ENCODE measurements around the gene PFKP.

The PFKP gene

DNA sequence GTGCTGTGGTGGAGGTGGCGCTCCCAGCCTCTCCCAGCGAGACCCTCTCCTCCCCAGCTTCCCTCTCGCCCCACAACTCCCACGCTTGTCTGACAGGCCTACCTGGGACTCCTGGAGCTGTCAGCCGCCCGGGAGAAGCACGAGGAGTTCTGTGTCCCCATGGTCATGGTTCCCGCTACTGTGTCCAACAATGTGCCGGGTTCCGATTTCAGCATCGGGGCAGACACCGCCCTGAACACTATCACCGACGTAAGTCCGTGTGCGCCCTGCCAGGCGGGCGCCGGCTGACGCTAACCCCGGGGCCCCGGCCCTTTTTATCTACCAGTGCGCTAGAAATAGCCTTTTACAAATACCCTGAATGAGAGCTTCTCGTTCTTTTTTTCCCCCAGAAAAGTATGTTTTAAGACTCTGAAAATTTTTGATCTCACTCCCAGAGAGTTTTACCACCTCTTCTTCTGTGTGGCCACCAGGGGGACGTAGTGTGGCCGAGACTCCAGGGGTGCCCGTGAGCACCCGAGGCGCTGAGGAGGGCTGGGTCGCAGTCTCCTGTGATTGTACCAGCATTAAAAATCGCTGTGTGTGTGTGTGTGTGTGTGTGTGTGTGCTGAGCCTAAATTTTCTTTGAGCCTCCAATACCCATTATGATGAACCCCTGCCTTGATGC is 52.6 kb downstream of the PFKP start:
- no peak for DNase-seq

DNA sequence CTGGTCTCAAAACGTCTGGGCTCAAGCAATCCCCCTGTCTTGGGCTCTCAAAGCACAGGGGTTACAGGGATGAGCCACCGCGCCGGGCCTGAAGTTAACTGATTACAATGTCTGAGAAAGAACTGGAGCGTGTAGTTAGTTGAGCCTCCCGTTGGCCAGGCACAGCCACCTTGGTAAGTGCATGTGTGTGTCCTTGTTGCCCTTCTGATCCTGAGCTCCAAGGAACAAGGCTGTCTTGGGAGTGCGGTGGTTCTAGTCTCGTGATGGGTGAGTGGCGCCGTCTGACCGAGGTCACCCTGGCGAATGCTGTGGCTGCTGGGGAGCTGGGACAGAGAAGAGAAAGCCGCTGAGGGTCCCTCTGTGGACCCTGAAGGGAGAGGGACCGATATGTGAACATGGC is 54.7 kb downstream of the PFKP start:
- no peak for DNase-seq

DNA sequence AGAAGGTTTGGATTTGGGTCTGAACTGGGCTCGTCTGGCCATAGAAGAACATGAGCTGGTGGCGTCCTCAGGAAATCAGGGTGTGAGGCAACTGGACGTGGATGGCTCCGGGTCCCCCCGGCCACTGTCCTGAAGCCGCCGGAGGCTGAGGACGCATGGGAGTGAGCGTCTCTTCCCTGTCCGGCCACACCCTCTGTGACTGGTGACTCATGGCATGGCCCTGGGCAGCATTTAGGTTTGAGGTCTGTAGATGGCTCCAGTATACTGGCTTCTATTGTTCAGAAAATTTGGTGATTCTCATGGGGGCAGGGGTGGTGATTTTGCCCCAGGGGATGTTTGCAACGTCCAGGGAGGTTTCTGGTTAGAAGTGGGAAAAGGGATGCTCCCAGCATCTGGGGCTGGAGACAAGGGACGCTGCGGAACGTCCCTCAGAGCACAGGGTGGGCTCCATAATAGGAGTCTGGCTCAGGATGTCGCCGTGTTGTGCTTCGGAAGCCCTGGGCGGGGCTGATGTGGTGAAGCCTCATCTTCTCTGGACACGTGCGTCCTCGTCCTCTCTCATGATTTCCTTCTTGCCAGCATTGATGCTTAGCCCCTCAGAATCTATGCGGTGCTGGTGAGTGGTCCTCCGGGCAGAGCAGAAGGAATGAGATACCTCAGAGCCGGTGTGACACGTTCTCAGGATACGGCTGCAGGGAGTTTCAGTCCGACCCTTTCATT is 55.3 kb downstream of the PFKP start:
- DNase-seq = no peak

DNA sequence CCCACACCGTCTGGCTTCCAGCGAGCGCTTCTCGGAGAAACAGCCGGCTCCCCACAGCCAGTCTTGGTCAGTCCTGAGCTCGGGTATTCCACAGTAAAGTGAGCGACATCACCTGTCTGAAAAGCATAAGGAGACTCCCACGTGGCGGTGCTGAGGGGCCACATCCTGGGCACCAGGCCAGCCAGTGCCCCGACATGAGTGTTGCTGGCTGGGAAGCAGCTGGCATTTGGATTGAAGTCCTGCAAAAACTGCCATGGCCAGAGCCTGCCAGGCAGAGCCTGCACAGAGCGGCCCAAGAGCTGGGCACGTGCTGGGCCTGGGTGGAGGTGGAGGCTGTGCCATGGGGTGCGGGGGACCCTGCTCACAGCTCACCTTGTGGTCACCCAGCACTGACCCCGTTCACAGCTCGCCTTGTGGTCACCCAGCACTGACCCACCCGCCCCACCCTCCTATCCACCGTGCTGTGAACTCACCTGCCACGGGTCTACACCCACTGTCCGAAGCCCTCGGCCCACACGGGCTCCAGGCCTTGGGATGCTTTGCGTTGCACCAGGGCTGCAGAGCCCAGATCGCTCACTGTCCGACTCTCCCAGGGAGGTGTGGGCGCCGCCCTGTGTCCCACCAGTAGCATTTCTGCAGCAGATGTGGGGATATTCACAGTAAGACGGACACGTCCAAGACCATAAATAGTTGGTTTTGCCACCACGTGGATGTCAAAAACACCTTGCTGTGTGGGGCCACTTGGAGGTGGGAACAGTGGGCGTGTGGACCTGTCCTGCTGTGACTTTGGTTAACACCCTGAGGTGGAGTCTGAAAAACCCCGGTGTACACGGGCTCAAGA is 56.4 kb downstream of the PFKP start:
- DNase-seq = no peak

DNA sequence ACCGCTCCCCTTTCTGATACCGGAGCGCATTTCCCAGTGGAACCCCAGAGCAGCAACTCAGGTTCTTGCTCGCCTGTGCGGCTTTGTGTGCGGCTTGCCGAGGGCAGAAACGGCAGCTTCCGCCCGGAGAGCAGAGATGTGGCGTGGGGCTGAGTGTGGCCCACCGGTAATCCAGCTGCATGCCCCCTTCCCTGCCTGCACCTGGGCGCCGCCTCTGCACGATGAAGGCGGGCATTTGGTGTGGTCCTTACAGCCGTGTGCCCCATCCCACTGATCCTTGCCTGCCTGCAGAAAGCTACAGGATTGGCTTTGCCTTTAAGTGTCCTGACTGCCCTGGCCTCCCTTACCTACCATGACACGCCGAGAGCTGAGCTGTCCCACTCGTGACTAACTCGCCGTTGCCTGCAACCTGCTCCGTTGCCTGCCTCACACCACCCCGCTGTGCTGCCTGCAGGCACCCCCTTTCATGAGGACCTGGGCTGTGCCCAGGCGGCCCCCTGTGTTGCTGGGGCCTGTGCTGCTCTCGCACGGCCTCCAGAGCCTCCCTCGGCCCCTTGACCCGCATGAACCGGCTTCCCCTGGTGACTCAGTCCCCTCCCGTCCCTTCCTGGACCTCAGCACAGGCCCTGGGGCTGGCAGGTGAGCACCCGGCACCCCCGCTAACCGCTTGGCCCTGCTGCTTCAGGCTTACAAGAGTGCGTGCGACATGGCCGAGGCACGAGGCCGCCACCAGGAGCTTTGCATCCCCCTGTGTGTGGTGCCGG is 57.2 kb downstream of the PFKP start:
- DNase-seq = no peak

DNA sequence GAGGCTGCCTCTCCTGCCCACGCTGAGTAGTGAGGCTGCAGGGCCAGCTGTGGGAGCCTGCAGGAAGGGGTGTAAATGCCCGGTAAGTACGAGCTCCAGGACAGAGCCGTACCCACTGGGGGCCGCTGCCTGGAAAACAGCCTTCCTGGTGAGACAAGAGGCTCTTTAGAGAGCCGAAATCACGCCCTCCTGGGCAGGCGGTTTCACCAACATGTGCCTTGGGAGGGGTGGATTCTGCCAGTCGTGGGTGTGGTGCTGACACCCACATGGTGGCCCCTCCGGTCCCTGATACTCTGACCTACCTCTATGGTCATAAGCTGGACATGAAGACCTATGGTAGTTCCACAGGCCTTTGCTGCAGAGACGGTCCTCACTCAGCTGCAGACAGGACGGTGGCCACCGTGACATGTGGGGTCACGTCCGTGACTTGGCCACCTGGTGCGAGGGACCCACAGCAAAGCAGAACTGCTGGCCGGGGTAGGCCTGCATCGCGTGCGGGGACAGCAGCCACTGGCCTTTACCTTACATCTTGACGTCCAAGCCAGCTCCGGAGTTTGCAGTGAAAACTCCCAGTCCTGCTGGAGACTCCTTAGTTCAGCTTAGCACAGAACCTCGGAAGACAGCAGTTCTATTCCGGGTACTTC is 58.3 kb downstream of the PFKP start:
- no peak for DNase-seq

DNA sequence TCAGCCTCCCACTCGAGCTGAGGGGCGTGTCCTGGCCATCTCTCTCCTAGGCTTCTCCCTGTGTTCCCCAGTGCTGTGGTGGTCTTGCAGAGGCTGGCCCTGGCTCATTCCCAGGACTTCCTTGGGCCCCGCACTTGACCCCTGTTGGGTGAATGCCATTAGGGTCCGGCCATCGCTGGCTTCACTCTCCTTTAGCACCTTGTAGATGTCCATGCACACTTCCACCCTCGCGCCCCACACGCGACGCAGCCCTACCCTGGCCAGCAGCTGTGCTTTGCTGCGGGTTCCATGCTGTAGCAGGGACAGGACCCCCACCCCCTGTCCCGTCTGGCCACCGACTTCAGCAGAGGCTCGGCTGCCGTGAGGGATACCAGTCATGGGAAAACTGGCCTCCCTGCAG is 58.9 kb downstream of the PFKP start:
- DNase-seq = no peak

DNA sequence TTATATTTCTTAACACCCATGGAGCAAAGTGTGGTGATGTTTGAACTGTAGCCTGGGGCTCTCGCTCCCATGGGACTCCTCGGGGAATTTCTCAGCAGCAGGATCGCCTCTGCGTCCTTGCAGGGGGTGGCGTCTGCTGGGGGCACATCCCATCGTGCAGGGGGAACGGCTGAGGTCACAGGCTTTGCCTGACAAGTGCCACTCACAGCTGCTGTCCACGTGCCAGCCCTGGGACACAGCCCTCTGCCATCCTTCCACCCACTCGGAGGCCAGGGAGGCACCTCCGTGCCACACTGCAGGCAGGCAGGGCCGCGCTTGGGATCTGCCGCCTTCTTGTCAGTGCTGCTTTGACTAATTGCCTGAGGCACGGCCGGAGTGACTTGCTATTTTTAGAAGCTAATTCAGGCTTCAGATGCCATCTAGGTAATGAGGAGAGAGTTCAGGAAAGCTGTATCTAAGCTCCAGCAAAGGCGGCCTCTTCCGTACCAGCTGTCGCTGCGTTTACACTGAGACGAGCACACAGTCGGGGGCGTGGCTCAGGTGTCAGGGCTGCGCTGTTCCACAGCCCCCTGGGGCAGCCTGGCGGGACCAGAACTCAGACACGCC is 59.5 kb downstream of the PFKP start:
- no peak for DNase-seq

DNA sequence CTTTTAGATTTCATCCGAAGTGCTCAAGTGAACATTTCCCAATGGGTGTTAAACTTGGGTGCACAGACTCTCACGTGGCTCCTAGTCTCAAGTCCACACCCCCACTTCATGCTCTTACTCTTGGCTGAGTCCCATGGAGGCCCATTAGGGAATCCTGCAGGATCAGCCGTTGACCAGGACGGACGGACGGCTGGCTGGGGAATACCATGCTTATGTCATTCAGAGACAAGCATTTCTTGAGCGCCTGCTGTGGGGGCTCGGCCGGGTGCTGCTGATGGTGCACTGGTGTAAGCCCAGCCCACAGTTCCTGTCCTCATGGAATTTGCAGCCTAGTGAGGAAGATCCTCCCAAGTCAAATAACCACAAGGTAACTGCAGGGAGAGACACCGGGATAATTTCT is 60.6 kb downstream of the PFKP start:
- DNase-seq = no peak

DNA sequence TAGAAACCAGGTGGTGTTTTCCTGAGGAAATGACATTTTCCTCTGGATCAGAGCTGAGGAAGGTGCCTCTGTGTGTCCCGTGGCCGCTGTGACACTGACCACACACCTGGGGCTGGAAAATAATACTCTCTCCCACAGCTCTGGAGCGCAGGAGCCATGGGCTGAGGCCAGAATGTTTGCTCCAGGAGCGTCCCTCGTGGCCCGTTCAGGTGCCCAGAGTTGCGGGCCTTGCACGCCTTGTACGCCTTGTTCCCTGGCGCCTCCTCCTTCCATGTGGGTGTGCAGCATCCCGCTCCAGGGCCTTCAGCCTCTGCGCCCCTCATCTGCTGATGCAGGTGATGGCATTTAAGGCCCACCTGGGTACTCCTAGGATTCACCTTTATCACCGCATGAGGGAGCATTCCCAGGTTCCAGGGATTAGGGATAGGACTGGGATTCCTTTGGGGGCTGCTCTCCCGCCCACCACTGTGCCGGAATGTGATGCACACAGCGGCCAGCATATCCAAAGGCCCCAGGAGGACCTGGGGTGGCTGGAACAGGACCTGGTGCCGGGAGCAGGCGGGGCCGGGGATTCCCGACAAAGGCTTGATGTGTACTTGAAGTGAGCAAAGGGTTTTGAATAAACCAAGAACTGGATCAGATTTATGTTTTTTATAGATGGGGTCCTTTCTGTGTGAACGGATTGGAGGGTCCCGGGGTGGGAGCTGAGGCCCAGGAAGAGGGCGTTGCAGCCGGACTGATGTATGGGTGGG is 61.2 kb downstream of the PFKP start:
- DNase-seq = no peak

DNA sequence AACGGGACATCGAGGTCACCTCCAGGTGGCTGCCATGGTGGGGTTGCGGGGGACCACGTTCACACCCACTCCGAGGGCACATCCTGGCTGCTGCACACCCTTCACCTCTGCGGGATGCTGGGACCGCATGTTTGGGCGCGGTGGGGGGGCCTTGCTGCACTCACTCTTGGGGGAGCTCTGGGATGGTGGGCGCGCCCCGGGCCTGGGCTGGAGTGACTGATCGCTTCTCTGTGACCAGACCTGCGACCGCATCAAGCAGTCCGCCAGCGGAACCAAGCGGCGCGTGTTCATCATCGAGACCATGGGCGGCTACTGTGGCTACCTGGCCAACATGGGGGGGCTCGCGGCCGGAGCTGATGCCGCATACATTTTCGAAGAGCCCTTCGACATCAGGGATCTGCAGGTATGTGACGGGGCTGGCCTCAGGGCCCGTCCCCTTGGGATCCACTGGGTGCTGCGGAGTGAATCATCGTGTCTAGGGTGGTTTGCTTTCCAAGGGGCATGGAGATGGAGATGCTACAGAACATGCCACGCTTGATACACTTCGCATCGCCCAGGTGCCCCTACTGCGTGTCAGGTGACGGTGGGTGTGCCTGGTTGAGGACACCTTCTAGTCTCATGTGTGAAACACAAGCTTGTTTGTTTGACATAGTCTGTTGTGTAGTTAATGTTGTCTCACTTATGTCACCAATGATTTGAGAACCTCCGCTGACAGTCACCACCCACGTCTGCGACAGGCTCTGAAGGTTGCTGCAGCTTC is 62.4 kb downstream of the PFKP start:
- no peak for DNase-seq

DNA sequence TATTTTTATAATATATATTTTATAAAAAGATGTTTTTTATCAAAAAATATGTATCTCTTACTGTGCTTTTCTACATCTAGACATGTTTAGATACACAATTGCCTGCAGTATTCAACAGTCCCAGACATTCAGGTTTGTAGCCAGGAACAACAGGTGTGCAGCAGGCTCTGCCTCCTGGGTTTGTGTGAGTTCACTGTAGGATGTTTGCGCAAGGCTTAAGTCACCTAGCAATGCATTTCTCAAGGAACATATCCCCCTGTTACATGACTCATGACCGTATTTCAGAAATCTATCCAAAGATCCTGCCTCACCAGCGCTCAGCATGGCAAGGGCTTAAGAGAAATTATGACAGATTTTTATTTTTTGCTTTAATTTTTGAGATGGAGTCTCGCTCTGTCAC is 63.8 kb downstream of the PFKP start:
- no peak for DNase-seq

DNA sequence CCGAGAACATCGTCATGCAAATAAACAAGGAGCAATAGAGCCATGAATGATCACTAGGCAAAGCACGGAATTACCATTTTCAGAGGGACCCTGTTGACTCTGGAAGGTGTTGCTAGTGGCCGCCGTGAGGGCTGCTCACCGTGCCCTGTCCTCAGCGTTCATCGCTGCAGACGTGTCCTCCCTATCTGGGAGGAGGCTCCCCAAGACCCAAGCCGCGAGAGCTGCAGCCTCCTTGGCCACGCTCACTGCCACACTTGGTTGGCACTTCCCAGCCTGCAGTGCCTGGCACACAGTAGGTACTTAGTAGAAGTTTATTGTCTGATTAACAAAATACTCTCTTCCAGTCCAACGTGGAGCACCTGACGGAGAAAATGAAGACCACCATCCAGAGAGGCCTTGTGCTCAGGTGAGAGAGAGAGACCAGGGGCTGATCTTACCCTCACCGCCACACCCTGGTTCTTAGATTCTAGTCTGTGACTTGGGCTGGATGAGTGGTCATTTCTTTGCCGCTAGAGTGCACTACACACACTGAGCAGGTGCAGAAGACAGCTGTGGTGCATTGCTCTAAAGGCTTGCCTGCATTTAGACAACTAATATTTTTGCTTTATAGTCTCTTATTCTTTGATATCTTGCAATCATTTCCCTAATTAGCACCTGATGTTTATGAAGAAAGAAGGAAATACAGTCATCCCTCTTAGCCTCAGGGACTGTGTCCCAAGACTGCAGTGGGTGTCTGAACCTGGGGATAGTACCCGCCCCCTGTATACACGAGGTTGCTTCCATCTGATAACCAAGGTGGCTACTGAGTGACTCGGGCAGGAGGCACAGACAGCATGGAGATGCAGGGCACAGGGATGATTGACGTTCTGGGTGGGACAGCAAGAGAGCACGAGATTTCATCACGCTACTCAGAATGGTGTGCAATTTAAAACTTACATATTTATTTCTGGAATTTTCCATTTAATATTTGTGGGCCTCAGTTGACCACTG is 65.0 kb downstream of the PFKP start:
- DNase-seq = no peak

DNA sequence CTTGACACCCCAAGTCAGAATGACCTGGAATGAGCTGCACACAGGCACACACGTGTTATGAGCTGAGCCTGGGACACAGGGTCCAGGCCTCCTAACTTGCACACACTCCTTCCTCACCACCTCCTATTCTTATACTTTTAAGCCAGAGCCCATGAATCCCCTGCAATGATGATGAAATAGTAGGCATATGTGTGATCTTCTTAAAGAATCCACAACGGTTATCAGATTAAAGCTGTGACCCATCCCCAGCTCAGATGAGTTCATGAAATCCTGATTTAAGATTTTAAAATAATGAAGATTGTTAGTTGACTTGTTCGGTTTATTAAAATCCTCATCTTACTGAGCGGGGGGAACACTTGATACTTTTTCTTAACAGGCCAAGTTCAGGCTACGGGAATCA is 66.6 kb downstream of the PFKP start:
- DNase-seq = no peak

DNA sequence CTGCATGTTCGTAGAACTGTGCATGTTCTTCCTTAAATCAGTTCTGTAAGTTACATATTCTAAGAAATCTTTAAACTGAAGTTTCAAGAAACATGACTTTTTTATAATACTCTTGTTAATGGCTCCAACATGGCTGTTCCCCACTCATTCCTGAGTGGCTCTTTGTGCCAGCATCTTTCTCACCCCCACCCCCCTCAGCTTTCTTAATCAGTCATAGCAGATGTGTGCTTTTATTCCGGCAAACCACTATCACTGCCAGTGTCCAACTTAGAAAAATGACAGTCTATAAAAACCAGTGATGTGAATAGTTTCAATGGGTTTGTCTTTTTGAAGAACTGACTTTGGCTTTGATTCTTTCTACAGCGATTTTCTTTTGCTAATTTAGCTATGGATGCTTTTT is 67.7 kb downstream of the PFKP start:
- no peak for DNase-seq

DNA sequence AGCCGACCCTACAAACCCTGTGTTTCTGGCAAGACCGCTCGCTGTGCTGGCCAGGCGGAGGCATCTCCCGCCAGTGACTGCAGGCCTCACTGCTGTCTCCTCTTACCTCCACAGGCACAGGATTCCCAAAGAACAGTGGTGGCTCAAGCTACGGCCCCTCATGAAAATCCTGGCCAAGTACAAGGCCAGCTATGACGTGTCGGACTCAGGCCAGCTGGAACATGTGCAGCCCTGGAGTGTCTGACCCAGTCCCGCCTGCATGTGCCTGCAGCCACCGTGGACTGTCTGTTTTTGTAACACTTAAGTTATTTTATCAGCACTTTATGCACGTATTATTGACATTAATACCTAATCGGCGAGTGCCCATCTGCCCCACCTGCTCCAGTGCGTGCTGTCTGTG is 69.0 kb downstream of the PFKP start:
- no peak for DNase-seq

DNA sequence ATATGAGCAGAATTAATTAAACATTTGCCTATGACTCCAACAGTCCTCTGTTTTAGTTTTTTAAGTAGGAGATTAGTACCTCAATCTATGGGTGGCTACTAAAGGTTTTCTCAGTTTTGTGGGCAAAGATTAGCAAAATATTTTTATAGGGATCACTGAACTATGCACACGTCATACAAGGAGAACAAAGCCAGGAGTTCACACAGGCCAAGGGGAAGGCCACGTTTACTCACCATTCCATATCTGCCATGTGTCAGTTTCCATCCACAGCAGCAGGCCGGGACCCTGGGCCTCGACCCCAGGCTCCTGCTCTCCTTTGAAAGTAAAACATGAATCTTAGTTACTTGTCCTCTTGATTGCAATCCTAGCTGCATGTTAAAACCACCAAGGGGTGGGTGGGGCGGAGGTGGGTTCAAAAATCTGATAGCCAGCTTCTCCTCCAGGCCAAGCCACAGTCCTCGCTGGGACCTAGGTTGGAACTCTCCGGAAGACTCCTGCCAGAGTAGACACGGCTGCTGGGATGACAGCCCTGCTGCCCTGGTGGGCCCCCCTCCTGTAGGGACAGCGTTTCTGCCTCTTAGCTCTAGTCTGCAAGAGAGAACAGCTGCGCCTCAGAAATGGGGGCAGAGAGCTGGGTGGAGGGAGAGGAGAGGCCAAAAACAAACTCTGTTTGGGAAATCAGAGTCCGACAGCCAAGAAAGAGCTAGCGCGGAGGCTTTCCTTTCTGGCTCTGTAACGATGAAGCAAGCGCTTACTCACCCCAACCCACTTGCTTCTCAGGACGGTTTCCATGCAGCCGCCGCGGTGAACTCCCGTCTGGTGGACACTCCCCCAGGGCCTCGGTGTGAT is 69.6 kb downstream of the PFKP start:
- no peak for DNase-seq

DNA sequence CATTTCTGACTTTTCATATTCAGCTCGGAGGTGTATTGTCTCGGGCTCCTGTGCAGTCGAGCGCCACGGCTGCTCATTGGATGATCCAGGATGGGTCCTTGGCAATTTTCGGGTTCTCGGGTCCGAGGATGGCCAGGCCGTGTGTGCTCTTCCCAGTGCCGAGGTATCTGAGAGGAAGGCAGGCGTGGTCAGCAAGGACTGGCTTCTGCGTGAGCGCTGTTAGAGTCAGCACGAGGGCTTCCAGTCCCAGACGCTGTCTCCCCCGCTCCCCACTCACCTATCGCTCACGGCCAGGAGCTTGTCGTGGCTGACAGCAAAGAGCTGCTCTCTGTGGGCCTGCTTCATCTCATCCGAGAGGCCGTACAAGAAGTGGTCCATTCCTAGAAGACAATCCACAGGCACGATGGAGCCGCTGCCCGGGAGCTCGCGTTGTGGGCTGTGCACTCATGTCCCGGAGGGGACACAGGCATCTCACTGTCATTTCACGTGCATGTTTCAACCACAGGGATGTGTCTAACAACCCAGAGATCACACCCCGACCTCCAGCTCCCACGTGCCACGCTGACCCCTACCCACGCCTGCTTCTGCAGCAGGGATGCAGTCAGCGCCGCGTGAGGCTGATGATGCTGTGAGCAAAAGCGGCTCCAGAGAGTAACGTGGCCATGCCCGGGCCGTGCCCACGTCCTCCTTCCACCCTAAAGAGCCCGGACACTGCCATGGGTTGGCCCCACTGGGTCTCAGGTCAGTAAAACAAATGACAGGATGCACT is 70.8 kb downstream of the PFKP start:
- no peak for DNase-seq
